Mesenchymal stem cell (in vitro differentiated cells and primary cell): Measurements from ENCODE around the gene LIFR.

Source experiments
- DNase-seq: peaks from one replicate; pipeline ENCODE4 v3.0.0-alpha.2; 2013
- H2AFZ ChIP-seq: one replicate; pipeline ENCODE4 v1.6.1; 2013; ENCODE audit warnings: low read depth, mild to moderate bottlenecking, control low read depth, inconsistent platforms, low read length, moderate library complexity
- H2AK5ac ChIP-seq: 2 replicates; pipeline ENCODE4 v1.6.1; 2013; ENCODE audit warnings: low read length, moderate library complexity, mild to moderate bottlenecking, inconsistent platforms; ENCODE audit not compliant: severe bottlenecking
- H2BK120ac ChIP-seq: one replicate; pipeline ENCODE4 v1.6.1; 2013; ENCODE audit warnings: low read depth, mild to moderate bottlenecking, inconsistent platforms, low read length, moderate library complexity
- H2BK12ac ChIP-seq, 2 experiments: one replicate each; pipeline ENCODE4 v1.6.1; 2013; ENCODE audit warnings: inconsistent platforms in 2 of 2, low read length in 2 of 2, mild to moderate bottlenecking in 2 of 2, moderate library complexity in 2 of 2, control low read depth in 1 of 2
- H2BK15ac ChIP-seq: one replicate; pipeline ENCODE4 v1.6.1; 2013; ENCODE audit warnings: mild to moderate bottlenecking, low read depth, inconsistent platforms; ENCODE audit not compliant: poor library complexity, severe bottlenecking
- H2BK5ac ChIP-seq: 2 replicates; pipeline ENCODE4 v1.6.1; 2013; ENCODE audit warnings: low read depth, mild to moderate bottlenecking, low read length, control low read depth, inconsistent platforms; ENCODE audit not compliant: poor library complexity, severe bottlenecking
- H3K14ac ChIP-seq, 2 experiments: one replicate each; pipeline ENCODE4 v1.6.1; 2013; ENCODE audit warnings: inconsistent platforms in 2 of 2, low read length in 2 of 2, control low read depth in 1 of 2, mild to moderate bottlenecking in 1 of 2, moderate library complexity in 1 of 2
- H3K18ac ChIP-seq, 2 experiments: one replicate each; pipeline ENCODE4 v1.6.1; 2013; ENCODE audit warnings: inconsistent platforms in 2 of 2, low read length in 2 of 2, control low read depth in 1 of 2, low read depth in 1 of 2, mild to moderate bottlenecking in 1 of 2
- H3K23ac ChIP-seq, 2 experiments: one replicate each; pipeline ENCODE4 v1.6.1; 2013; ENCODE audit warnings: inconsistent platforms in 2 of 2, low read length in 2 of 2, mild to moderate bottlenecking in 2 of 2, moderate library complexity in 2 of 2, control low read depth in 1 of 2
- H3K27ac ChIP-seq: 2 replicates; pipeline ENCODE4 v1.5.1; 2013; ENCODE audit warnings: mild to moderate bottlenecking, moderate library complexity, low read length, control low read depth, inconsistent platforms; ENCODE audit not compliant: poor library complexity, severe bottlenecking
- H3K27me3 ChIP-seq, 2 experiments: 2 replicates each; pipeline versions ENCODE4 v1.6.1 to v1.7.0; 2013; ENCODE audit warnings: low read length in 2 of 2, mild to moderate bottlenecking in 2 of 2, moderate library complexity in 2 of 2, control low read depth in 1 of 2, inconsistent platforms in 1 of 2; ENCODE audit not compliant: control insufficient read depth in 1 of 2, insufficient read depth in 1 of 2
- H3K36me3 ChIP-seq, 2 experiments: 2 replicates each; pipeline versions ENCODE4 v1.6.1 to v1.7.0; 2013; ENCODE audit warnings: low read length in 2 of 2, control low read depth in 1 of 2, inconsistent platforms in 1 of 2, low read depth in 1 of 2, mild to moderate bottlenecking in 1 of 2; ENCODE audit not compliant: insufficient read depth in 2 of 2, control insufficient read depth in 1 of 2
- H3K4ac ChIP-seq, 2 experiments: one replicate each; pipeline ENCODE4 v1.6.1; 2013; ENCODE audit warnings: inconsistent platforms in 2 of 2, low read length in 2 of 2, mild to moderate bottlenecking in 2 of 2, moderate library complexity in 2 of 2, control low read depth in 1 of 2, low read depth in 1 of 2
- H3K4me1 ChIP-seq: 2 replicates; pipeline ENCODE4 v1.6.1; 2013; ENCODE audit warnings: low read depth, low read length, control low read depth; ENCODE audit not compliant: control insufficient read depth, insufficient read depth
- H3K4me2 ChIP-seq: 2 replicates; pipeline ENCODE4 v1.6.1; 2013; ENCODE audit warnings: low read length, mild to moderate bottlenecking, inconsistent platforms; ENCODE audit not compliant: poor library complexity, severe bottlenecking
- H3K4me3 ChIP-seq, 2 experiments: 2 replicates each; pipeline versions ENCODE4 v1.5.1 to v1.7.0; 2013; ENCODE audit warnings: low read length in 2 of 2, mild to moderate bottlenecking in 2 of 2, control low read depth in 1 of 2, low read depth in 1 of 2; ENCODE audit not compliant: insufficient read depth in 1 of 2
- H3K79me1 ChIP-seq: replicated peaks from 2 replicates; pipeline ENCODE4 v1.6.1; 2013; ENCODE audit warnings: mild to moderate bottlenecking, control low read depth, low read length, inconsistent platforms; ENCODE audit not compliant: poor library complexity, severe bottlenecking
- H3K9ac ChIP-seq: 2 replicates; pipeline ENCODE4 v1.7.0; 2013; ENCODE audit warnings: mild to moderate bottlenecking, low read length, moderate library complexity
- H3K9me3 ChIP-seq: 2 replicates; pipeline ENCODE4 v1.7.0; 2013; ENCODE audit warnings: mild to moderate bottlenecking, low read length; ENCODE audit not compliant: control insufficient read depth
- H4K8ac ChIP-seq: one replicate; pipeline ENCODE4 v1.6.1; 2013; ENCODE audit warnings: inconsistent platforms, mild to moderate bottlenecking, low read length, moderate library complexity
- H4K91ac ChIP-seq: one replicate; pipeline ENCODE4 v1.6.1; 2013; ENCODE audit warnings: mild to moderate bottlenecking, low read length, inconsistent platforms
- WGBS: methylation state at CpG from one replicate; pipeline ENCODE4 v1.1.7; 2013; ENCODE audit warnings: mixed read lengths; 5-methylcytosine and 5-hydroxymethylcytosine counted together

LIFR gene

GRCh38 chr5:38463634-38464521 lies 92.6 kb downstream of the LIFR start:
- peak overlapping the region; percentile 40 for H3K9ac ChIP-seq
- peak overlapping the region; percentile 40 for H4K91ac ChIP-seq
- H3K23ac ChIP-seq = no peak overlapping the region
- peak overlapping the region; percentile 55 for H2BK15ac ChIP-seq
- peak overlapping the region; percentile 89 to 95 for H2BK12ac ChIP-seq
- peaks cover 0 to 3% of the 10 kb centered on the region in 2 experiments for H3K36me3 ChIP-seq
- H3K4me2 ChIP-seq = no peak overlapping the region
- H3K27me3 ChIP-seq = no peaks in the 10 kb centered on the region
- H2AK5ac ChIP-seq = peak overlapping the region; percentile 24
- H3K9me3 ChIP-seq = no peaks in the 10 kb centered on the region
- H3K4me3 ChIP-seq = peak overlapping the region in 1 of 2 experiments; percentile 21
- no peak overlapping the region for H4K8ac ChIP-seq
- peak overlapping the region; percentile 27 to 75 for H3K4ac ChIP-seq
- H3K14ac ChIP-seq = peak overlapping the region in 1 of 2 experiments; percentile 44
- peak; percentile 95 for DNase-seq
- H2AFZ ChIP-seq = no peak overlapping the region
- peak overlapping the region; percentile 29 for H2BK120ac ChIP-seq
- peak overlapping the region; percentile 33 for H2BK5ac ChIP-seq
- peaks cover 35% of the 10 kb centered on the region for H3K4me1 ChIP-seq
- 32% methylated on average over 10 of the region's 10 CpGs for WGBS
- H3K27ac ChIP-seq = peak overlapping the region; percentile 81
- peak overlapping the region; percentile 25 to 55 for H3K18ac ChIP-seq
- peaks cover 5% of the 10 kb centered on the region for H3K79me1 ChIP-seq

DNA sequence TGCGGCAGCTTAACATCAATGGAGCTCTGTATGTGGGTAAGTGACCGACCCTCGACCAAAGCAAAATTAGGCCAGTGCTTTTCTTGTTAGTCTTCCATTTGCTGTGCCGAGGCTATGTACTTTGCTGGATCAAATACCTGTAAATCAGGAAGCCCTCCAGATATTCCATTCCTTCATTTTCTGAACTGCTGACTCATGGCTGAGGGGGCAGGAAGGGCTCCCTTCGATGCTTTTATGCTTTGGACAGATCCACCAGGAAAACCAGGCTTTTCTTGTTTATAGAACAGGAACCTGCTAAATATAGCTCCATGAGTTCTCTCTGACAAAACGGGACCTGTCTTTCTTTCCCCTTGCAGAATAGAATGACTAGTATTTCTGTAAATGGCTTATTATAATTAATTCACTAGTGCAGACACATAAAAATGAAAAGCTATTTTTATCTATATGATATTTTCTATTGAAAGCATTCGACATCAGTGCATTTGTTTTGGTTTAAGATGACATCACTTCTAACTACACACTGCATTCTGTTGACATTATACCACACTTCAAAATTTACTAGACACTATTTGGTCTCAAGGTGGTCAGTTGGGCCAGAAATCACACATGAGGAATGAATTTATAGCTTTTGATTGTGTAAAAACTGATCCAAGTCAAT lies 93.3 kb downstream of the LIFR start:
- peak overlapping the region; percentile 76 for H2AK5ac ChIP-seq
- H3K4me1 ChIP-seq = peaks cover 28% of the 10 kb centered on the region
- H3K27me3 ChIP-seq = no peaks in the 10 kb centered on the region
- no peak overlapping the region for H2BK15ac ChIP-seq
- peaks cover 5% of the 10 kb centered on the region for H3K79me1 ChIP-seq
- no peak overlapping the region for H3K23ac ChIP-seq
- no peak overlapping the region for H3K9ac ChIP-seq
- no peak overlapping the region for H2BK5ac ChIP-seq
- peak overlapping the region; percentile 83 to 86 for H2BK12ac ChIP-seq
- no peak overlapping the region for H3K4ac ChIP-seq
- H3K4me3 ChIP-seq = peak overlapping the region in 1 of 2 experiments; percentile 21
- WGBS = 43% methylated on average over 5 of the region's 7 CpGs
- no peak overlapping the region for H3K14ac ChIP-seq
- peak overlapping the region; percentile 81 for H3K27ac ChIP-seq
- no peak overlapping the region for H3K4me2 ChIP-seq
- H3K9me3 ChIP-seq = no peaks in the 10 kb centered on the region
- peak overlapping the region; percentile 76 to 80 for H3K18ac ChIP-seq
- H4K91ac ChIP-seq = no peak overlapping the region
- H4K8ac ChIP-seq = no peak overlapping the region
- H2AFZ ChIP-seq = no peak overlapping the region
- H2BK120ac ChIP-seq = peak overlapping the region; percentile 29
- H3K36me3 ChIP-seq = peaks cover 0 to 7% of the 10 kb centered on the region in 2 experiments
- peak; percentile 86 for DNase-seq

GRCh38 chr5:38458174-38458573 lies 98.3 kb downstream of the LIFR start:
- H4K91ac ChIP-seq = peak overlapping the region; percentile 78
- no peak overlapping the region for H2AK5ac ChIP-seq
- H3K4me1 ChIP-seq = peaks cover 8% of the 10 kb centered on the region
- H3K23ac ChIP-seq = no peak overlapping the region
- peak overlapping the region; percentile 6 to 59 for H2BK12ac ChIP-seq
- H3K27ac ChIP-seq = no peak overlapping the region
- H3K9me3 ChIP-seq = no peaks in the 10 kb centered on the region
- no peaks in the 10 kb centered on the region for H3K79me1 ChIP-seq
- no peak overlapping the region for H3K14ac ChIP-seq
- no peak overlapping the region for H2BK15ac ChIP-seq
- peaks cover 0 to 2% of the 10 kb centered on the region in 2 experiments for H3K27me3 ChIP-seq
- DNase-seq = no peak
- H3K36me3 ChIP-seq = peaks cover 0 to 11% of the 10 kb centered on the region in 2 experiments
- no peak overlapping the region for H3K9ac ChIP-seq
- 98% methylated on average over 8 of the region's 8 CpGs for WGBS
- H4K8ac ChIP-seq = no peak overlapping the region
- H3K4me3 ChIP-seq = no peak overlapping the region
- no peak overlapping the region for H2BK5ac ChIP-seq
- no peak overlapping the region for H3K4ac ChIP-seq
- H3K4me2 ChIP-seq = no peak overlapping the region
- no peak overlapping the region for H2BK120ac ChIP-seq
- H3K18ac ChIP-seq = no peak overlapping the region
- H2AFZ ChIP-seq = no peak overlapping the region
